ENCODE results near the gene PIK3R1. TPM values are rescaled to one million over a fixed set of nuclear protein-coding genes. Genes with fewer than 3 reads are reported as not detected.
A peak's percentile ranks its signal among the peaks of the same experiment; 100 is the strongest.

The PIK3R1 gene
- 10.6 and 11.3 TPM in 2 replicates for total RNA-seq (2021)
- long read RNA-seq, full-length matches to known transcripts, result 5 of 5 reads
- long read RNA-seq, partial matches to known transcripts, result 0 of 5 reads
- long read RNA-seq, other reads (novel, unspliced or antisense), result 0 of 5 reads

DNA sequence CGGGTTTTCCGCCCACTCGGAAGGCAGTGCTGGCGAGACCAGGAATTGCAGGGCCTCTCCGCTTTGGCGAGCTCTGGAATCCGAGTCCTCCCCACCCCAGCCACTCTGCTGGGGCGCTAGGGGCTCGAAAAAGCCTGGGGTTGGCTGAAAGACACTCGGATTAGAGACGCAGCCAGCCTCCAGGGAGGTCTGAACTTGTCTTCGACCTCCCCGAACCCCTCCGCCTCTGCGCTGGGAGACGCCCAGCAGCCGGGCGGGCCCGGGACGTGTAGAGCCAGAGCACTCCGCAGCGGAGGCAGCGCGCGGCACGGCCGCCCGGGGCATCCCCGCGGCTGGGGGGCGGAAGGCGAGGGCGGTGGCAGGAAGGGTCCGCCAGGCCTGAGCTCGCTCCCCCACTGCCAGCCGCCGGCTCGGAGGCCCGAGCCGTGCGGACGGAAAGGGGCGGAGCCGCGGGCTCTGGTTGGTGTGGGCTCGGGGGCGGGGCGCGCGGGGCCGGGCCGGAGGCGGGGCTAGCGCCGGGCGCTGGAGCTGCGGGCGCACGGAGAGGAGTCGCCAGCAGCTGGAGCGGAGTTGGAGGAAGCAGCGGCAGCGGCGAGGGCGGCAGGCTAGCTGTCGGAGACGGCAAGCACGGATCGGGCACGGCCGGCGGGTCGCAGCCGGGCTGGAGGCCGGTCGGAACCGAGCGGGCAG is at the start of gene PIK3R1:
TSS of gene PIK3R1 (plus strand) at position 549 of the 690 bp plus-strand sequence. CDS start 10,920 bp downstream, outside the sequence.
- no CpG with 5 or more reads among the region's 78 CpGs for WGBS (ENCODE audit: extremely low coverage, insufficient read length, low lambda C conversion rate)
- peaks cover 11% of the 10 kb centered on the region for H3K23me2 ChIP-seq (ENCODE audit: insufficient read length, low read depth, low read length, poor library complexity, severe bottlenecking)

More for the DNA sequence above, at the start of gene PIK3R1:
- H4K20me1 ChIP-seq (ENCODE audit: control insufficient read depth, insufficient read depth, insufficient read length), result no peaks in the 10 kb centered on the region
- H3K27ac ChIP-seq (ENCODE audit: insufficient read length, low read depth, low read length), result no peak within 1 kb of the TSS
- no peak within 1 kb of the TSS for H3T11ph ChIP-seq (ENCODE audit: low read length)
- H2BK15ac ChIP-seq (ENCODE audit: low read depth, low read length), result 0 out of 2 replicates have a peak within 1 kb of the TSS, but pooled peaks have one; percentile 93
- H4K8ac ChIP-seq (replicated peaks; ENCODE audit: insufficient read length, low read depth, low read length), result no peak within 1 kb of the TSS
- no peaks in the 10 kb centered on the region for H3K79me1 ChIP-seq (ENCODE audit: insufficient read depth, low read depth, low read length, poor library complexity, severe bottlenecking)
- no peak within 1 kb of the TSS for H2BK12ac ChIP-seq (ENCODE audit: insufficient read length, low read depth, low read length)
- peak; percentile 94 for DNase-seq
- peak within 1 kb of the TSS; percentile 48 for H3K9ac ChIP-seq (ENCODE audit: extremely low read depth, insufficient read length, low read length)
- no peak within 1 kb of the TSS for H4K5ac ChIP-seq (ENCODE audit: insufficient read length, low read depth, low read length)
- H3K9me3 ChIP-seq (ENCODE audit: control insufficient read depth, low read depth, low read length), result peaks cover 7% of the 10 kb centered on the region
- H2BK20ac ChIP-seq (ENCODE audit: low read depth, low read length, poor library complexity, severe bottlenecking), result no peak within 1 kb of the TSS
- no peak within 1 kb of the TSS for H3K23ac ChIP-seq (ENCODE audit: insufficient read length, low read depth, low read length)
- Mint-ChIP-seq H3K4me1 (peaks cover 21 to 25% of the 10 kb centered on the region in 2 experiments), H3K27me3 (ENCODE audit: low read depth) (peaks cover 82% of the 10 kb centered on the region), H3K27ac (0 out of 7 replicates have a peak within 1 kb of the TSS, but pooled peaks of 1 of the 3 experiments have one; percentile 22), H3K9me3 (peaks cover 20% of the 10 kb centered on the region in 2 experiments), H3K36me3 (ENCODE audit: insufficient read depth in 1 of 3, low read depth in 3 of 3) (peaks cover 15 to 21% (median 17%) of the 10 kb centered on the region in 3 experiments), H3K4me3 (peak within 1 kb of the TSS; percentile 75 to 88)
- H3K56ac ChIP-seq (ENCODE audit: insufficient read length, low read depth, low read length), result no peak within 1 kb of the TSS
- H3K14ac ChIP-seq (ENCODE audit: insufficient read depth, low read length), result peak within 1 kb of the TSS; percentile 70
- no peak within 1 kb of the TSS for H2AK5ac ChIP-seq (ENCODE audit: insufficient read length, low read length)
- H2BK5ac ChIP-seq (ENCODE audit: insufficient read length, low read length), result no peak within 1 kb of the TSS
- peaks cover 26% of the 10 kb centered on the region for H3K27me3 ChIP-seq (ENCODE audit: insufficient read depth, low read length)
- H2AFZ ChIP-seq (ENCODE audit: low read length), result no peak within 1 kb of the TSS
- peaks cover 1% of the 10 kb centered on the region; the same call in 1 of the 2 replicates for H3K79me2 ChIP-seq (ENCODE audit: insufficient read depth, low read length)
- no peaks in the 10 kb centered on the region; the same call in none of the 2 replicates for H3K4me1 ChIP-seq (ENCODE audit: insufficient read depth, low read length)
- no peak for TF ChIP-seq CTCF (conservative IDR thresholded peaks at IDR 0.05)
- no peak within 1 kb of the TSS for H3K4ac ChIP-seq (ENCODE audit: low read depth, low read length)
- H4K91ac ChIP-seq (ENCODE audit: insufficient read length, low read depth, low read length), result no peak within 1 kb of the TSS
- peak within 1 kb of the TSS; percentile 86 for H3K4me2 ChIP-seq (ENCODE audit: insufficient read depth, insufficient read length, low read length)
- peak within 1 kb of the TSS; percentile 74 for H3K18ac ChIP-seq (ENCODE audit: insufficient read length, low read depth, low read length)
- no peak within 1 kb of the TSS for H2BK120ac ChIP-seq (ENCODE audit: low read depth, low read length, poor library complexity, severe bottlenecking)

All from H9 (cell line).